MM.1S (cell line): ENCODE data around the gene SLC24A3.

Source experiments
- DNase-seq: peaks from one replicate; pipeline ENCODE4 v3.0.0-alpha.2; 2015
- H2AFZ ChIP-seq: fragments of 300-600 bp; sonication (generic); 2 replicates; pipeline ENCODE4 v1.6.0; 2016; ENCODE audit warnings: antibody characterized with exemption, low read length
- H3F3A ChIP-seq: fragments of 300-600 bp; sonication (generic); 2 replicates; pipeline ENCODE4 v1.6.1; 2016; ENCODE audit warnings: mild to moderate bottlenecking, antibody characterized with exemption, low read length, moderate library complexity, mixed read lengths; ENCODE audit not compliant: insufficient read depth
- H3K27ac ChIP-seq: fragments of 300-600 bp; sonication (generic); 2 replicates; pipeline ENCODE4 v1.5.1; 2016; ENCODE audit warnings: mild to moderate bottlenecking, low read length
- H3K27me3 ChIP-seq: fragments of 300-600 bp; sonication (generic); replicated peaks from 2 replicates; pipeline ENCODE4 v1.6.0; 2016; ENCODE audit warnings: low read length; ENCODE audit not compliant: insufficient read depth
- H3K36me3 ChIP-seq: fragments of 300-600 bp; sonication (generic); replicated peaks from 2 replicates; pipeline ENCODE4 v1.6.1; 2016; ENCODE audit warnings: mild to moderate bottlenecking, low read length, mixed read lengths; ENCODE audit not compliant: insufficient read depth
- H3K4me1 ChIP-seq: fragments of 300-600 bp; sonication (generic); 2 replicates; pipeline ENCODE4 v1.6.1; 2016; ENCODE audit warnings: low read length, mixed read lengths
- H3K4me2 ChIP-seq: fragments of 300-600 bp; sonication (generic); 2 replicates; pipeline ENCODE4 v1.6.0; 2016; ENCODE audit warnings: low read depth, low read length
- H3K4me3 ChIP-seq: fragments of 300-600 bp; sonication (generic); 2 replicates; pipeline ENCODE4 v1.5.1; 2016; ENCODE audit warnings: low read length, mixed read lengths
- H3K79me2 ChIP-seq: fragments of 300-600 bp; sonication (generic); 2 replicates; pipeline ENCODE4 v1.6.1; 2016; ENCODE audit warnings: mixed run types, low read length, mixed read lengths
- H3K9ac ChIP-seq: fragments of 300-600 bp; sonication (generic); 2 replicates; pipeline ENCODE4 v1.6.1; 2016; ENCODE audit warnings: low read length, mixed read lengths
- H3K9me2 ChIP-seq: fragments of 300-600 bp; sonication (generic); replicated peaks from 2 replicates; pipeline ENCODE4 v1.6.1; 2016; ENCODE audit warnings: mild to moderate bottlenecking, low read length, mixed read lengths; ENCODE audit not compliant: insufficient read depth
- H3K9me3 ChIP-seq: fragments of 300-600 bp; sonication (generic); replicated peaks from 2 replicates; pipeline ENCODE4 v1.6.1; 2016; ENCODE audit warnings: mild to moderate bottlenecking, low read length, mixed read lengths; ENCODE audit not compliant: insufficient read depth
- H4K20me1 ChIP-seq: fragments of 300-600 bp; sonication (generic); 2 replicates; pipeline ENCODE4 v1.6.1; 2016; ENCODE audit warnings: mild to moderate bottlenecking, low read length, moderate library complexity, mixed read lengths; ENCODE audit not compliant: insufficient read depth
- CTCF ChIP-seq: fragments of 300-600 bp; sonication (generic); IDR thresholded peaks from 2 replicates; pipeline ENCODE4 v1.5.1; 2016; ENCODE audit warnings: antibody characterized with exemption, low read length, mixed read lengths
- EZH2 ChIP-seq: fragments of 300-600 bp; sonication (generic); optimal IDR thresholded peaks from 2 replicates; pipeline ENCODE3; 2017; ENCODE audit warnings: low read depth, mild to moderate bottlenecking, antibody characterized with exemption, low read length, mixed read lengths
- EZH2phosphoT487 ChIP-seq: fragments of 300-600 bp; sonication (generic); IDR thresholded peaks from 2 replicates; pipeline ENCODE4 v1.6.1; 2018; ENCODE audit warnings: antibody characterized with exemption, low read length

The SLC24A3 gene

GRCh38 chr20:19427480-19427879, 215.0 kb downstream of the SLC24A3 start:
- H3K4me1 ChIP-seq, result peaks cover 5% of the 10 kb centered on the region; the same call in 1 of the 2 replicates

GRCh38 chr20:19427913-19428312, 215.5 kb downstream of the SLC24A3 start:
- H3K9me2 ChIP-seq, result no peaks in the 10 kb centered on the region
- no peaks in the 10 kb centered on the region for H3K27me3 ChIP-seq
- H4K20me1 ChIP-seq, result no peaks in the 10 kb centered on the region
- H3K27ac ChIP-seq, result no peak overlapping the region
- no peak overlapping the region for H3K9ac ChIP-seq
- H2AFZ ChIP-seq, result no peak overlapping the region
- H3F3A ChIP-seq, result no peaks in the 10 kb centered on the region
- H3K4me2 ChIP-seq, result no peak overlapping the region
- H3K4me1 ChIP-seq, result peaks cover 5% of the 10 kb centered on the region; the same call in 1 of the 2 replicates
- no peak for DNase-seq
- H3K4me3 ChIP-seq, result no peak overlapping the region
- no peaks in the 10 kb centered on the region for H3K9me3 ChIP-seq
- H3K79me2 ChIP-seq, result no peaks in the 10 kb centered on the region
- no peak for TF ChIP-seq EZH2phosphoT487
- TF ChIP-seq CTCF, result no peak
- no peak for TF ChIP-seq EZH2
- H3K36me3 ChIP-seq, result no peaks in the 10 kb centered on the region

More at GRCh38 chr20:19427480-19427879, 215.0 kb downstream of the SLC24A3 start:
- no peaks in the 10 kb centered on the region for H3K79me2 ChIP-seq
- no peak overlapping the region for H2AFZ ChIP-seq
- no peaks in the 10 kb centered on the region for H3K36me3 ChIP-seq
- no peaks in the 10 kb centered on the region for H4K20me1 ChIP-seq
- no peaks in the 10 kb centered on the region for H3K9me3 ChIP-seq
- no peak for DNase-seq
- H3K27ac ChIP-seq, result no peak overlapping the region
- no peaks in the 10 kb centered on the region for H3K27me3 ChIP-seq
- H3K4me3 ChIP-seq, result no peak overlapping the region
- no peak overlapping the region for H3K9ac ChIP-seq
- no peaks in the 10 kb centered on the region for H3F3A ChIP-seq
- no peaks in the 10 kb centered on the region for H3K9me2 ChIP-seq
- H3K4me2 ChIP-seq, result no peak overlapping the region
- TF ChIP-seq EZH2 (no peak), CTCF (no peak), EZH2phosphoT487 (no peak)

- H3K27me3 ChIP-seq, result no peaks in the 10 kb centered on the region
- H3K27ac ChIP-seq, result no peak overlapping the region
- TF ChIP-seq EZH2 (no peak), EZH2phosphoT487 (no peak), CTCF (no peak)
- peaks cover 5% of the 10 kb centered on the region; the same call in 1 of the 2 replicates for H3K4me1 ChIP-seq
- no peak overlapping the region for H3K9ac ChIP-seq
- H3K79me2 ChIP-seq, result no peaks in the 10 kb centered on the region
- no peaks in the 10 kb centered on the region for H3K9me3 ChIP-seq
- no peak overlapping the region for H2AFZ ChIP-seq
- H3K36me3 ChIP-seq, result no peaks in the 10 kb centered on the region
- no peak overlapping the region for H3K4me3 ChIP-seq
- H3K4me2 ChIP-seq, result no peak overlapping the region
- no peaks in the 10 kb centered on the region for H4K20me1 ChIP-seq
- no peaks in the 10 kb centered on the region for H3K9me2 ChIP-seq
- H3F3A ChIP-seq, result no peaks in the 10 kb centered on the region
- DNase-seq, result no peak
Measured at GRCh38 chr20:19428324-19428723, 215.9 kb downstream of the SLC24A3 start.
